ENCODE results near the gene PCDH12. TPM values are rescaled to one million over a fixed set of nuclear protein-coding genes. Genes with fewer than 3 reads are reported as not detected.

Gene PCDH12
- polyA plus RNA-seq, 3 donors = 0.20 to 1.2 (median 0.90) TPM

GRCh38 chr5:141941307-141941706 is 16.7 kb downstream of the PCDH12 start:
- intact Hi-C loops (cut with micrococcal nuclease) = no loop called here
- Mint-ChIP-seq H3K4me1 (peaks cover 27% of the 10 kb centered on the region), H3K9me3 (no peaks in the 10 kb centered on the region), H3K4me3 (peak overlapping the region in 1 of 2 donors; percentile 32), H3K36me3 (peaks cover 35 to 49% of the 10 kb centered on the region in 2 donors), H3K27me3 (ENCODE audit: low read depth in 3 of 3) (peaks cover 0 to 2% (median 0%) of the 10 kb centered on the region in 3 donors), H3K27ac (peak overlapping the region; percentile 37 to 89 (median 79))
- Histone ChIP-seq H3K36me3 (replicated peaks in 1 of 2; ENCODE audit: control insufficient read depth in 1 of 2, insufficient read depth in 2 of 2, low read length in 2 of 2) (peaks cover 32 to 40% of the 10 kb centered on the region in 2 donors), H3K4me3 (replicated peaks in 1 of 3; ENCODE audit: low read depth in 2 of 3, low read length in 3 of 3) (no peak overlapping the region), H3K4me1 (ENCODE audit: control insufficient read depth in 1 of 2, insufficient read depth in 2 of 2, low read length in 2 of 2) (peaks cover 24 to 30% of the 10 kb centered on the region in 2 donors), H3K9ac (ENCODE audit: insufficient read depth, low read length, poor library complexity, severe bottlenecking) (no peak overlapping the region), H3K4me2 (replicated peaks; ENCODE audit: extremely low read depth, low read length, poor library complexity, severe bottlenecking) (peak overlapping the region; percentile 32), H3K27ac (ENCODE audit: low read depth in 1 of 2, low read length in 2 of 2) (peak overlapping the region; percentile 14 to 52), H3K79me2 (ENCODE audit: insufficient read depth, low read length) (no peaks in the 10 kb centered on the region), H4K20me1 (ENCODE audit: insufficient read depth, low read length) (no peaks in the 10 kb centered on the region), H3K9me3 (replicated peaks in 1 of 2; ENCODE audit: control insufficient read depth in 1 of 2, insufficient read depth in 1 of 2, low read length in 2 of 2) (no peaks in the 10 kb centered on the region), H3K27me3 (ENCODE audit: control insufficient read depth in 2 of 2, insufficient read depth in 2 of 2, low read length in 2 of 2) (no peaks in the 10 kb centered on the region), H2AFZ (ENCODE audit: insufficient read depth, low read depth, low read length, poor library complexity, severe bottlenecking) (no peak overlapping the region)
- DNase-seq = peak in 2 of 3 donors; percentile 21 to 39
- no peak for TF ChIP-seq CTCF (IDR thresholded peaks at IDR 0.05)
- WGBS (ENCODE audit: insufficient coverage) = 45% methylated on average over 5 of the region's 6 CpGs

GRCh38 chr5:141940695-141941271 is 17.2 kb downstream of the PCDH12 start:
- H3K79me2 ChIP-seq (ENCODE audit: insufficient read depth, low read length) = no peaks in the 10 kb centered on the region
- peak overlapping the region; percentile 14 to 52 for H3K27ac ChIP-seq (ENCODE audit: low read depth in 1 of 2, low read length in 2 of 2)
- H2AFZ ChIP-seq (ENCODE audit: insufficient read depth, low read depth, low read length, poor library complexity, severe bottlenecking) = no peak overlapping the region
- Mint-ChIP-seq H3K4me1 (peaks cover 22% of the 10 kb centered on the region), H3K27ac (peak overlapping the region; percentile 37 to 89 (median 79)), H3K27me3 (ENCODE audit: low read depth in 3 of 3) (peaks cover 0 to 2% (median 0%) of the 10 kb centered on the region in 3 donors), H3K36me3 (peaks cover 40 to 54% of the 10 kb centered on the region in 2 donors), H3K9me3 (no peaks in the 10 kb centered on the region), H3K4me3 (no peak overlapping the region)
- H3K36me3 ChIP-seq (replicated peaks in 1 of 2; ENCODE audit: control insufficient read depth in 1 of 2, insufficient read depth in 2 of 2, low read length in 2 of 2) = peaks cover 38 to 45% of the 10 kb centered on the region in 2 donors
- no peaks in the 10 kb centered on the region for H3K9me3 ChIP-seq (replicated peaks in 1 of 2; ENCODE audit: control insufficient read depth in 1 of 2, insufficient read depth in 1 of 2, low read length in 2 of 2)
- H3K9ac ChIP-seq (ENCODE audit: insufficient read depth, low read length, poor library complexity, severe bottlenecking) = no peak overlapping the region
- peak; percentile 25 to 51 (median 26) for DNase-seq
- intact Hi-C loops (cut with micrococcal nuclease) = no loop called here
- peaks cover 19 to 25% of the 10 kb centered on the region in 2 donors for H3K4me1 ChIP-seq (ENCODE audit: control insufficient read depth in 1 of 2, insufficient read depth in 2 of 2, low read length in 2 of 2)
- H3K27me3 ChIP-seq (ENCODE audit: control insufficient read depth in 2 of 2, insufficient read depth in 2 of 2, low read length in 2 of 2) = no peaks in the 10 kb centered on the region
- H4K20me1 ChIP-seq (ENCODE audit: insufficient read depth, low read length) = no peaks in the 10 kb centered on the region
- H3K4me3 ChIP-seq (replicated peaks in 1 of 3; ENCODE audit: low read depth in 2 of 3, low read length in 3 of 3) = no peak overlapping the region
- H3K4me2 ChIP-seq (replicated peaks; ENCODE audit: extremely low read depth, low read length, poor library complexity, severe bottlenecking) = peak overlapping the region; percentile 32
- peak; percentile 33 for TF ChIP-seq CTCF (IDR thresholded peaks at IDR 0.05)
- WGBS (ENCODE audit: insufficient coverage) = 4% methylated on average over 5 of the region's 6 CpGs

Data from CD14-positive monocyte (primary cell).